ENCODE results near the gene SLIT3.

- TF ChIP-seq CTCF (IDR thresholded peaks at IDR 0.05; ENCODE audit: low read depth, low read length, poor library complexity, severe bottlenecking) (no peak), EZH2phosphoT487 (IDR thresholded peaks at IDR 0.05; ENCODE audit: borderline replicate concordance, low read length) (no peak)
Measured at GRCh38 chr5:169147534-169147933, 153.4 kb downstream of the SLIT3 start.

Data from DOHH2 (cell line).